HTR-8/SVneo (cell line): ENCODE results near the gene PLTP.
"Not testable (repeated sequence)": the region's sequence is repeated elsewhere in the genome, so short reads cannot be mapped to it uniquely, and the experiment has no call there.

Experiments
- DNase-seq: peaks from one replicate; pipeline ENCODE4 v3.0.0; 2011; ENCODE audit warnings: low spot score, mixed read lengths; ENCODE audit not compliant: insufficient read length
- FAIRE-seq: peaks from 2 replicates; lab custom pipeline; 2011; peaks lifted over from hg19 to GRCh38; lab: Jason Lieb, UNC

The PLTP gene, protein sequence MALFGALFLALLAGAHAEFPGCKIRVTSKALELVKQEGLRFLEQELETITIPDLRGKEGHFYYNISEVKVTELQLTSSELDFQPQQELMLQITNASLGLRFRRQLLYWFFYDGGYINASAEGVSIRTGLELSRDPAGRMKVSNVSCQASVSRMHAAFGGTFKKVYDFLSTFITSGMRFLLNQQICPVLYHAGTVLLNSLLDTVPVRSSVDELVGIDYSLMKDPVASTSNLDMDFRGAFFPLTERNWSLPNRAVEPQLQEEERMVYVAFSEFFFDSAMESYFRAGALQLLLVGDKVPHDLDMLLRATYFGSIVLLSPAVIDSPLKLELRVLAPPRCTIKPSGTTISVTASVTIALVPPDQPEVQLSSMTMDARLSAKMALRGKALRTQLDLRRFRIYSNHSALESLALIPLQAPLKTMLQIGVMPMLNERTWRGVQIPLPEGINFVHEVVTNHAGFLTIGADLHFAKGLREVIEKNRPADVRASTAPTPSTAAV

DNA sequence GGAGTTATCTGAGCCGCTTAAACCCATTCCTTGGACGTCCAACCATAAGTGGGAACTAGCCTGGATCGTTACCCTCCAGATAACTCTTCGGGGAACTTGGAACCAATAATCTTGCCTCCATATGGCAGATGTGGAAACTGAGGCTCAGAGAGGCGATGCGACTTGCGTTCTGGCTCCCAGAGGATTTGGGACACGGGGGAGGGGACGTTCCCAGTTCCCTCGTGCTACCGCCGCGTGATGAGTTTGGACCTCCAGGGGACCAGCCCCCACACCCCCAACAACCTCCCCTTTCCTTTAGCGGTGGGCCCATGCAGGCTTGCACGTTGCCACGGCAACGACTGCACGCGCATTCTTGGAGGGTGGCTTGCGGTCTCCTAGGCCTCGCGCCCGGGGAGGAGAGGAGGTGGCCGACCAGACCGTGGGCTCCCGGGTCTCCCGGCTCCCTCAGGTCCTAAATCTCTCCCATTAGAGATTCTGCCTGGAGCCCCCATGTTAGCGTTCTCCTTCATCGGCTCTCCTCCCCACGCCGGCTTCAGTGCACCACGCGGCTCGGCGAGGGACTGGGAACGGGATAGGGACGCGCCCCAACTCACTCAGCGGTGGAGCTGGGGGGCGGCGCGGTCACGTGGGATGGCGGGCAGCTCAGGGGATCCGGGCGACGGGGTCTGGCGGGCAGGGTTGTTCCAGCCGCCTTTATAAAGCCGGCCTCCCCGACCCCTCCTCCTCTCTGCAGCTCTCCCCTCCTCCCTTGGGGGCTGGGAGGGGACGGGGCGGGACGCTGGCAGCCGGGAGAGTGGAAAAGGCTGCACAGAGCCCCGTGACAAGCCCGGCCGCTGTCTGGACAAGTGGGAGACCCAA, at the start of gene PLTP:
PLTP (minus strand) TSS at position 670 of the 858 bp plus-strand sequence. CDS start 703 bp downstream, outside the sequence.
- DNase-seq (no peak), FAIRE-seq (peak; percentile 81)

- FAIRE-seq (peak; percentile 31), DNase-seq (no peak)
Measured at GRCh38 chr20:45959956-45960630, 48.1 kb upstream of the PLTP start.

DNA sequence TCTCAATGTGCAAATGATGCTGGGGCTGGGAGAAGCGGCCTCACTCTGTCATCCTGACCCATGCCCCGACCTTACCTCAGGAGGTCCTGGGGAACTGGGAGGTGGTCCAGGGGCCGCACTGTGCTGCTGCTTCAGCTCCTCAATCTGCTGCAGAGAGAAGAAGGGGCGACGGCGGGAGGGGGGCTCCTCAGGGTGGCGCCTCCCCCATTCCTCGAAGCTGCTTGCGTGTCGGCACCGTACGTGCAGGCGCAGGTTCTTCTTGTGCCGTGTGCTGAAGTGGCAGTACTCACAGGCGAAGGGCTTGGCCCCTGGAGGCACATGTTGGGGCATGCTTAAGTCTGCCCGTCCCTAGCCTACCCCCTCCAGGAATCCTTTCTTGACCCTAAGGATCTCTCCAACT, 47.2 kb upstream of the PLTP start:
- DNase-seq (no peak), FAIRE-seq (no peak)

DNA sequence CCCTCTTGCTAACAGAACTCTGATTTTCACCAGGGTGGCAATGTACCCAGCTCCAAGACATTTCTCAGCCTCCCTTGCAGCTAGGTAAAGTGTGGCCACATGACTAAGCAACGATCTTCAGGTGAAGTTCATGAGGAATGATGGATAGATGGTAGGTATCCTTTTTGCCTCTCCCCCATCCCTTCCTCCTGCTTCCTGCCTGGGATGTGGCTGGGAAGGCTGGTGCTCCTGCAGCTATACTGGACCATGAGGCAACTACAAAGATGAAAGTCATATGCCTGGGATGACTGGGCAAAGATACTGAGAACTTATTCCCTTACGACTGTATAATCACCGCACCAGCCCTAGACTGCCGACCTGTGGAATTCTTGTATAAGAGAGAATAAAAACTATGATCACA, 46.6 kb upstream of the PLTP start:
- DNase-seq = no peak
- peak; percentile 89 for FAIRE-seq

DNA sequence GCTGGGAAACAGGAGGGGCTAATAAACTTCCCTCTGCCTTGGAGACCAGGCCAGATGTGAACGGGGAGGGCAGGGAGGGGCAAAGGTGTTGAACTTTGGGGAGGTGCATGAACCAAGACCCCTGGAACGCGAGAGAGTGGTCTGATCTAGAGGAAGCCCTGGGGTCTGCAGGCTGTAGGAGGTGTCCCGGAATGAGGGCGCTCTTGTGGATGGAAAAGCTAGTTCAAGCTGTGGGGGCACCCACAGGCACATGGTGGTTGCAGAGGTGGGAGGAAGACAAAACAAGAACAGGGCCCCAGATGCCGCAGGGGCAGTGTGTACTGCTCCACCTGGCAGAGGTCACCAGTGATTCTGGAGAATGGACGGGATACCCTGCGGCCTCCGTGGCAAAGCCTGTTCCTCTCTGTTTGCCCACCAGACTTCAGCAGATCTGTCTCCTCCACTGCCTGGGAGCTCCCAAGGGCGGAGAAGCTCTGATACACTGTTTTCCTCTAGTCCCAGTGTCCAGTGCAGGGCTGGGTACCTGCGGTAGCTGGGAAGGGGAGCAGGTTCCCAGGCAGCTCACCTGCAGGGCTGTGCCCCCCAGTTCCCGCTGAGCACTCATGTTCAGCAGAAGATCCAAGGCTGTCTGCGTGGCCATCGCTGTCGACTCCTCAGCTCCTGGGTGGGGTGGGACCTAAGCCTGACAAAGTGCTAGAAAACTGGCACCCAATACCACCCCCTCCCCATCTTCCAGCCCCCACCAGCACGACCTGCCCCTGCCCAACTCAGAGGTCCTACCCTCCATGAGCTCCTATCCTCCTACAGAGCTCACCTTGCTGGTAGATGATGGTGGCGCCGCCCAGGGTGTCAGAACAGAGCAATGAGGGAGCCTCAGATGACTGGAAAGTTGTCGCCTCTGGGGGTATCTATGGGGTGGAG, 45.3 kb upstream of the PLTP start:
- FAIRE-seq = peak; percentile 4
- no peak for DNase-seq

DNA sequence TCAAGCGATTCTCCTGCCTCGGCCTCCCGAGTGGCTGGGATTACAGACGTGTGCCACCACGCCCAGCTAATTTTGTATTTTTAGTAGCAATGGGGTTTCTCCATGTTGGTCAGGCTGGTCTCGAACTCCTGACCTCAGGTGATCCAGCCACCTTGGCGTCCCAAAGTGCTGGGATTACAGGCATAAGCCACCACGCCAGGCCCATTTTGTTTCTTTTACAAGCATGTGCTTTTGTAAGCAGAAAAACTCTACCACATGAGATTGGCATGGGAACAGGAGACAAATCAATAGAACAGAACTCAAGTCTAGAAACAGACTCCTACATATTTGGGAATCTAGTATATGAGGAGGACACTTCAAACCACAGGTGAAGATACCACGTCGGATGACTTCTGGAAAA, 44.4 kb upstream of the PLTP start:
- not testable (repeated sequence) for FAIRE-seq, DNase-seq

DNA sequence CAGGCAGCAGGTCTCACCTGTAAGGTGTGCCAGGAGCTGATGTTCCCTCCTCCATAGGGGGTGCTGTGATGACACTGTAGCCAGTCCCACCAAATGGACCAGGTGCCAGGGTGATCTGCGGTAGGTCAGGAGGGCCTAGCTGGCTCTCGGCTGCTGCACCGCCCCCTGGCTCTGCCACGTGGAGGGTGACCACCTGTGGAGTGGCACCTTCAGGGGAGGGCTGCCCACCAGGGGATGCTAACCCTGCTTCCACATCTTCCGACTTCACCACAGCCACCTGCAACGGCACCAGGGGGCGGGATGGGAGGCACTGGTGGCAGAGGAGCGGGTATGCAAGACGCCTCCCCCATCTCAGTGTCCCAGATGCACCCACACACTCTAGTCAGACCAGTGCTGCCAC, 41.7 kb upstream of the PLTP start:
- DNase-seq (no peak), FAIRE-seq (no peak)

DNA sequence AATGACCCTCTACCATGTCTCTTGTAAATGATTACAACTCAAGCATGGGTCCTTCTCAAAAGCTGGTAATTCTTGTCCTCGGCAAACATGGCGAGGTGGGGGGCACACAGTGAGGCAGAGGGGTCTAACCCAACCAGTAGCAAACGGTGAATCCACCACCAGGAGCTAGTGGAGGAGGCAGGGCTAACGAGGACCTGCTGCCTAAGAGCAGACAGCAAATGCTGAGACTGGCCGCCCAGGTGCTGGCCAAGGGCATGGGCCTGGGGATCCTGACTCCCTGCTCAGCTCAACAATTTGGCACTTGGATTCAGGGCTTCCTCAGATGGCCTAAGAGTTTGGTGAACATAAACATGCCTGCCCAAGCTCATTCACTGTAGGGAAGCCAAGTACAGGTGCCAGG, 40.9 kb upstream of the PLTP start:
- DNase-seq (no peak), FAIRE-seq (peak; percentile 9)

GRCh38 chr20:45951925-45952834, 40.2 kb upstream of the PLTP start:
- FAIRE-seq = peak; percentile 52

DNA sequence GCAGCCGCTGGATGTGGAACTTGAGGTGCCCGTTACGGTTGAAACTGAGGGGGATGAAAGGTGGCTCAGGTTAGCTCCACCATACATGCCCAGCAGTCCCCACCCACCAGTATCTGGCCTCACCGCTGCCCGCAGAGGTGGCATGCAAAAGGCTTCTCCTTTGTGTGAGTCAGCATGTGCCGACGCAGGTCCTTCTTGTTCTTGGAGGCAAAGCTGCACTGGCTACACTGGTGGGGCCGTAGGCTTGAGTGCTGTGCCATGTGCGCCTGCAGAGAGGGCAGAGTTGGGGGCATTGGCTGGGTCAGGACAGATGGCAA, 38.3 kb upstream of the PLTP start:
- DNase-seq = no peak
- FAIRE-seq = no peak

More at GRCh38 chr20:45951925-45952834, 40.2 kb upstream of the PLTP start:
- no peak for DNase-seq

GRCh38 chr20:45949542-45950329, 37.8 kb upstream of the PLTP start:
- no peak for FAIRE-seq

DNA sequence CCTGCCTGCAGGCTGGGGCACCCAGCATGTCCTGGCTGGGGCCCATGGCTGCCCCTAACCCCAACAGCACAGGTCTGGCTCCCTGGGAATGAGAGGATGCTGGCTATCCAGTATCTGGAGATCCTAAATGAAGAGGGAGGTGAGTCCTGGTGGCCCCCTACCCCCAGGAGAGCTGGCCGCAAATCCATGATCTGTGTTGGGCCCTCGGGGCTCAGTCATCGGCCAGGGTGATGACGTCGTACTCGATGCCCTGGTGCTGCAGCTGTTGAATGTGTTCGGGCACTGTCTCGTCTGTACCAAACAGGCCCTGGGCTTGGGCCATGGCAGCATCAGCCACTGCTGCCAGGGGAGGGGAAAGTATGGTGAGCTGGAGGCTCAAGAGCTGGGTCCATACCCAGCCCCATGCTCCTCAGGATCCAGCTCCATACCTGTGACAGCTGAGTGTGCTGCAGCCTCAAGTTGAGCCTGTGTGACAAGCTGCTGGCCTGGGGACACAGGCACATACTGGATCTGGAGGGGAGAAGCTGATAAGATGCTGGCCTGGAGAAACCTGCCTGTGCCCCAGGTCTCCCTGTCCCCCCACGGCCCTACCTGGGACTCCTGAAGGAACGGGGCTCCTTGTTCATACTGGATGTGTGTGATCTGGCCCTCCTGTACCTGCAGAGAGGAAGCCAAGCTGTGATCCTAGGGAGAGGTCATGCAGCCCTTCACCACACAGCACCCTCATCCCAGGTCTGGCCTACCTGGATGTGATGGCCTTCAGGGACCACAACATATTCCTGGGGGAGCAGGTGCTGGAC, 37.0 kb upstream of the PLTP start:
- FAIRE-seq (peak; percentile 65), DNase-seq (no peak)

More at GRCh38 chr20:45949542-45950329, 37.8 kb upstream of the PLTP start:
- DNase-seq = no peak

DNA sequence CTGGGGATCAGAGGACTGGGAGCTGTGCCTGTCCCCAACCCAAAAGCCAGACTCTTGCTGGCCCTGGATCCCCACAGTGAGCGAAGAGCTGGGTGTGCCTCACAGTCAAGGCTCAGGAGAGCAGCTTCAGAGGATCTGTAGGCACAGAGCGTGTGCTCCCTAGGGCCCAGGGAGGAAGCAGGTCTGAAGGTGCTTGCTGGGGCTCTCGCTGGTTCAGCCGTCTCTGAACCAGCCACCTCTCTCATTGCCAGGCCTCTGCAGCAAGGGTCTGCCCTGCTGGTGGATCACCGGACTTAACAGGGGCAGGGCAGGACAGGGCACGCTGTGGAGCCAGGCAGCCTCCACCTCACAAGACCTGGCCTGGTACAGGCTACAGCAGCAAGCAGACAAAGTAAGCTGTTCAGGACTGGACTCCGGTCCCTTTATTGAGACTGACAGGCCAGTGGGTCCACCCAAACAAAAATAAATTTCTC, 36.3 kb upstream of the PLTP start:
- FAIRE-seq (no peak), DNase-seq (no peak)

DNA sequence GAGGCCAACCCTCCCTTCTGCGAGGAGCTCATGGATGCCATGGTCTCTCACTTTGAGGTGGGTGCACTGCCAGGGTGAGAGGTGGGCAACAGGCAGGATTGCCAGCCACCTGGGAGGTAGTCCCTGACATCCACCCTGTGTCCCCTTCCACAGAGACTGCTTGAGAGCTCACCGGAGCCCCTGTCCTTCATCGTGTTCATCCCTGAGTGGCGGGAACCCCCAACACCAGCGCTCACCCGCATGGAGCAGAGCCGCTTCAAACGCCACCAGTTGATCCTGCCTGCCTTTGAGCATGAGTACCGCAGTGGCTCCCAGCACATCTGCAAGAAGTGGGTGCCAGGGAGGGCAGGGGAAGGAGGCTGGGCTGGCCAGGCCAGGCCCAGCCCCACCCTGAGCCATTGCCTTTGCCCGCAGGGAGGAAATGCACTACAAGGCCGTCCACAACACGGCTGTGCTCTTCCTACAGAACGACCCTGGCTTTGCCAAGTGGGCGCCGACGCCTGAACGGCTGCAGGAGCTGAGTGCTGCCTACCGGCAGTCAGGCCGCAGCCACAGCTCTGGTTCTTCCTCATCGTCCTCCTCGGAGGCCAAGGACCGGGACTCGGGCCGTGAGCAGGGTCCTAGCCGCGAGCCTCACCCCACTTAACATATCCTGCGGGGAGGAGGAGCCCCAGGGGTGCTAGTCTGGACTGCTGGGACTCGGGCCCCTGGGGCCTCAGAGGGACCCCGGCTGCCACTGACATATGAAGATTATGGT, 35.3 kb upstream of the PLTP start:
- DNase-seq (no peak), FAIRE-seq (peak; percentile 28)

- no peak for FAIRE-seq
Measured at GRCh38 chr20:45946149-45946970, 34.4 kb upstream of the PLTP start.

More at GRCh38 chr20:45946149-45946970, 34.4 kb upstream of the PLTP start:
- DNase-seq = no peak
